ENCODE measurements around the gene OR12D3.

OR12D3 gene, protein sequence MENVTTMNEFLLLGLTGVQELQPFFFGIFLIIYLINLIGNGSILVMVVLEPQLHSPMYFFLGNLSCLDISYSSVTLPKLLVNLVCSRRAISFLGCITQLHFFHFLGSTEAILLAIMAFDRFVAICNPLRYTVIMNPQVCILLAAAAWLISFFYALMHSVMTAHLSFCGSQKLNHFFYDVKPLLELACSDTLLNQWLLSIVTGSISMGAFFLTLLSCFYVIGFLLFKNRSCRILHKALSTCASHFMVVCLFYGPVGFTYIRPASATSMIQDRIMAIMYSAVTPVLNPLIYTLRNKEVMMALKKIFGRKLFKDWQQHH

DNA sequence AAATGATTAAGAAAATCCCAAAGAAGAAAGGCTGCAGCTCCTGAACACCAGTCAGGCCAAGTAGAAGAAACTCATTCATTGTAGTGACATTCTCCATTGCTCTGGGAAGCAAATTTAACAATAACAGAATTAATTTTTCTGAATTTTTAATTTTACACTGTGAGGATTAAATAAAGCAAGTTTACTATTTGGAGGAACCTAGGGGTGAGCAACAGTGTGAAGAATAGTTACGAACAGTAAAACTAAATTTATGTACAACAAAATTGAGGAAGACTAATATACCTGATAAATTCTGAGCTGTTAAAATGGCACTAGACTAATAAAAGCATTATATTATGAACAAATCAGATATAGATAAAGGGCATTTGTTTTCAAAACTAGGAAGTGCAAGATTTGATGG, at the start of gene OR12D3:
Gene OR12D3 (minus strand): TSS at position 101 of the 400 bp plus-strand sequence. CDS start 4 bp downstream, at position 97.
- DNase-seq (ENCODE audit: low read depth), result no peak
- H3K4me3 ChIP-seq (ENCODE audit: low read length), result no peak within 1 kb of the TSS
- TF ChIP-seq, protein P1, sequence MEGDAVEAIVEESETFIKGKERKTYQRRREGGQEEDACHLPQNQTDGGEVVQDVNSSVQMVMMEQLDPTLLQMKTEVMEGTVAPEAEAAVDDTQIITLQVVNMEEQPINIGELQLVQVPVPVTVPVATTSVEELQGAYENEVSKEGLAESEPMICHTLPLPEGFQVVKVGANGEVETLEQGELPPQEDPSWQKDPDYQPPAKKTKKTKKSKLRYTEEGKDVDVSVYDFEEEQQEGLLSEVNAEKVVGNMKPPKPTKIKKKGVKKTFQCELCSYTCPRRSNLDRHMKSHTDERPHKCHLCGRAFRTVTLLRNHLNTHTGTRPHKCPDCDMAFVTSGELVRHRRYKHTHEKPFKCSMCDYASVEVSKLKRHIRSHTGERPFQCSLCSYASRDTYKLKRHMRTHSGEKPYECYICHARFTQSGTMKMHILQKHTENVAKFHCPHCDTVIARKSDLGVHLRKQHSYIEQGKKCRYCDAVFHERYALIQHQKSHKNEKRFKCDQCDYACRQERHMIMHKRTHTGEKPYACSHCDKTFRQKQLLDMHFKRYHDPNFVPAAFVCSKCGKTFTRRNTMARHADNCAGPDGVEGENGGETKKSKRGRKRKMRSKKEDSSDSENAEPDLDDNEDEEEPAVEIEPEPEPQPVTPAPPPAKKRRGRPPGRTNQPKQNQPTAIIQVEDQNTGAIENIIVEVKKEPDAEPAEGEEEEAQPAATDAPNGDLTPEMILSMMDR (conservative IDR thresholded peaks at IDR 0.05; ENCODE audit: low read depth, low read length), result no peak

DNA sequence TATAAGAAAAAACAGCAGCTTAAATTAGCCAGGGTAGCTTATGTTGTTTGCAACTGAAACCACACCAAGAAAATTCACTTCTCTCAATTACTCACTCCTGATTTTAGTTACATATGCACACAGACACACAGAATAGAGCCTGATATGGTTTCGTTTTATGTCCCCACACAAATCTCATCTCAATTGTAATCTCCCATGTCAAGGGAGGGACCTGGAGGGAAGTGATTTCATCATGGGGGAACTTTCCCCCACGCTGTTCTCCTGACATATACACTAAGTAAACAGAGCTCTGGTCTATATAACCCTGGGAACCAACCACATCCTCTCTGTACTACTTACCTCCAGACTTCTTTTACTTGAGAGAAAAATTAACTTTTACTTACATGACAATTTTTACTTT, 49.5 kb upstream of the OR12D3 start:
- TF ChIP-seq, protein P1 (conservative IDR thresholded peaks at IDR 0.05; ENCODE audit: low read depth, low read length), result no peak
- no peak for DNase-seq (ENCODE audit: low read depth)
- H3K4me3 ChIP-seq (ENCODE audit: low read length), result no peak overlapping the region

DNA sequence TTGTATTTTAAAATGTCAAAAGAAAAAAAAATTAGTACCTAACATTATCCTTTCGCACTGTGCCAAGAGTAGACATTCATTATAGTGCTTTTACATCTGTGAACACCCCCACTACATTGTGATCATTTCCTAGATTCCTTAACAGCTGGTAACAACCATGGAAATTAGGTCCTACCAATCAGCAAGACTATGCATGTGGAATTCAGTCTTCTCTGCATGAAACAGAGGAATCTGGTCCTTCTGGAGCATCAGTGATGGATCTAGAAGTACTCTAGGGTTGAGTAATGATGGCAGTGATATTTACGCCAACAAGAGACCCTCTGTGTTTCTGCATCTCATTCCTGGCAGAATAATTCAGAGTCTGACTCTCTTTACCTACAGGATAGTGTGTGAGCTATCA, 49.1 kb upstream of the OR12D3 start:
- no peak overlapping the region for H3K4me3 ChIP-seq (ENCODE audit: low read length)

DNA sequence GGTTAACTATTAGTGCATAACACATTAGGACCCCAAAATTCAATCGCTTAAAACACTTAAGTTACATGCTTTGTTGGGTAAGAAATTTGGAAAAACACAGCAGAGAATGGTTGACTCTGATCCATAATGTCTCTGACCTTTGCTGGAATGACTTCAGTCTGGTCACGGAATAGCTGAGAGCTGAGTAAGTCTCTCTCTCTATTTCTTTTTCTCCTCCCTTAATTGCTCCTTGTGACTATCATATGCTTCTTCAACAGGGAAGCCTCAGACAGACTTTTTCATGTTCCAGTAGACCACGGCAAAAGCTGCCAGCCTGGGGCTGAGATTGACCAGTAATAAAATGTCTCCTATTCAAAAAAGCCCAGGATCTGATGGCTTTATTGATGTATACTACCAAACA, 44.4 kb upstream of the OR12D3 start:
- peak; percentile 12 for DNase-seq (ENCODE audit: low read depth)
- TF ChIP-seq, protein P1 (conservative IDR thresholded peaks at IDR 0.05; ENCODE audit: low read depth, low read length), result no peak
- H3K4me3 ChIP-seq (ENCODE audit: low read length), result no peak overlapping the region

More for the DNA sequence above, 49.1 kb upstream of the OR12D3 start:
- TF ChIP-seq, protein P1 (conservative IDR thresholded peaks at IDR 0.05; ENCODE audit: low read depth, low read length), result no peak
- DNase-seq (ENCODE audit: low read depth), result no peak

DNA sequence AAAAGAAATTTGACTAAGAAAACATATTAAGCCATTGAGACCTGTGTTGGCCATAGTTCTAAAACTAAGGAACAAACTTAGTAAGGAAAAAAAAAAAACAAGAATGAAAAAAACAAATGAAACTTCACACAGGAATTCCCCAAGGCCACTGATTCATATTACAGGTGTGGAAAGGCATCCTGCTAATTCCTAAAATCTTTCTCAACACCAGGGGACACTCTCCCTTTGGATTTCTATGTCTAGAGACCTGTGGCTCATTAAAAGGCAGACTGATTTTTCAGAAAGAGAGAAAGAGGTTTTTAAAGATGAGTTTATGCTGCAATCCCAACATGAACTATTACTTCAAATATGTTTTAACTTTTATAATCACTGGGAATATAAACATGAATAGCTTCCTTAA, 39.5 kb upstream of the OR12D3 start, which contains the start of gene OR12D1:
Gene OR12D1 (plus strand): TSS at position 341 of the 400 bp plus-strand sequence.
- H3K4me3 ChIP-seq (ENCODE audit: low read length), result no peak within 1 kb of the TSS
- DNase-seq (ENCODE audit: low read depth), result no peak
- TF ChIP-seq, protein P1 (conservative IDR thresholded peaks at IDR 0.05; ENCODE audit: low read depth, low read length), result peak; percentile 37

DNA sequence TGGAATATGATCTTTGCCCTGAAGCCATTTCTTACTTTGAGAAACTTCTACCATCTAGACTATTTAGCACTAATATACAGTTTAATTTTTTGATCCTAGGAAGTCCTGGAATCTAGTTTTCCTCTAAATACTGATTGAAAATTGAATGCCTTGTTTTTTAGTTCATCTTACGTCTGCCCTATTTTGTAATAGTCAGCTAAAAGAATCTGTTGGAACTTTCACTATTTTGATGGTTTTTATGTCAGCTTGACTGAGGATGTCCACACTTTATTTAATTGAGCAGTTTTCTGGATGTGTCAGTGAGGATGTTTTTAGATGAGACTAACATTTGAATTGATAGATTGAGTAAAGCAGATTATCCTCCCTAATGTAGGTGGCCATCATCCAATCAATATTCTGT, 28.7 kb upstream of the OR12D3 start:
- no peak overlapping the region for H3K4me3 ChIP-seq (ENCODE audit: low read length)
- no peak for DNase-seq (ENCODE audit: low read depth)
- TF ChIP-seq, protein P1 (conservative IDR thresholded peaks at IDR 0.05; ENCODE audit: low read depth, low read length), result no peak

DNA sequence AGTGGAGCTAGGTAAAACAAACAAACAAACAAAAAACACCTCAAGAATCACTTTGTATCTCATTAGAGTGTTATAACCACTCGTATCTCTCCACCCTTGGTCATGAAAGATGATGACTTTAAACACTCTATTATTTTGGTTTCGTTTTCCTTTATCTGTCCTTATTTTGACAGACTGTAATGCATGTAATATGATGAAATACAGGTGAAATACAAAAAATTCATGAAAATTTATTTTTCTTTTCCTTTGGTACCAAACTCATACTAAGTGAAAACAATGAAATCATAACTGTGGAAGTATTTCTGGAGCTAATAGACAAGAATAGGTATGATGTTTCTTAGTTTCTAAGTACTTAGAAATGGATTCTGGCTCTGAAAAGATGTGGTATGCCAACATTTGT, 24.4 kb upstream of the OR12D3 start:
- DNase-seq (ENCODE audit: low read depth), result no peak
- TF ChIP-seq, protein P1 (conservative IDR thresholded peaks at IDR 0.05; ENCODE audit: low read depth, low read length), result no peak
- no peak overlapping the region for H3K4me3 ChIP-seq (ENCODE audit: low read length)

All from retinal pigment epithelial cell (primary cell).